Gastrocnemius medialis (tissue), 4 donors: ENCODE data around the gene PAPPA. TPM values are rescaled to one million over a fixed set of nuclear protein-coding genes. Genes with fewer than 3 reads are reported as not detected.

Experiments used
- ATAC-seq, 2 donors: fragments of 150-250 bp; one replicate each; pipeline ENCODE4 v1.9.1; 2016
- DNase-seq, 2 donors: peaks; one replicate each; pipeline ENCODE4 v3.0.0-alpha.2; 2019
- H3K27ac ChIP-seq, 4 donors: fragments of 200-600 bp; sonication (generic); 1 replicate in 1 of 4; 2 replicates in 3 of 4; pipeline ENCODE4 v1.5.1; 2016 to 2018; ENCODE audit warnings: mild to moderate bottlenecking in 2 of 4, moderate library complexity in 1 of 4
- H3K27me3 ChIP-seq, 3 donors: fragments of 200-600 bp; sonication (generic) in 2 of 3; 1 replicate in 1 of 3; 2 replicates in 2 of 3; pipeline versions ENCODE4 v1.5.1 to v1.6.0; 2016 to 2019; ENCODE audit warnings: mild to moderate bottlenecking in 1 of 3, moderate library complexity in 1 of 3
- H3K36me3 ChIP-seq, 2 donors: fragments of 200-600 bp; sonication (generic) in 1 of 2; one replicate each; pipeline ENCODE4 v1.5.1; 2017 to 2018
- H3K4me1 ChIP-seq, 2 donors: fragments of 200-600 bp; sonication (generic) in 1 of 2; one replicate each; pipeline ENCODE4 v1.5.1; 2016 to 2017; ENCODE audit warnings: mild to moderate bottlenecking in 2 of 2
- H3K4me3 ChIP-seq, 4 donors: fragments of 200-600 bp; sonication (generic) in 3 of 4; 1 replicate in 1 of 4; 2 replicates in 3 of 4; pipeline ENCODE4 v1.5.1; 2016 to 2019; ENCODE audit warnings: mild to moderate bottlenecking in 2 of 4
- H3K9me3 ChIP-seq, 3 donors: fragments of 200-600 bp; sonication (generic) in 2 of 3; 1 replicate in 1 of 3; 2 replicates in 2 of 3; pipeline ENCODE4 v1.5.1; 2016 to 2019
- POLR2A ChIP-seq, 2 donors: fragments of 450-650 bp; IDR thresholded peaks; one replicate each; pipeline ENCODE4 v1.6.1; 2017; ENCODE audit warnings: antibody characterized with exemption in 2 of 2, mild to moderate bottlenecking in 2 of 2, moderate library complexity in 2 of 2
- in situ Hi-C, 4 donors: fragments of 200-750 bp; cut with MboI; loops; one replicate each; pipeline versions ENCODE4 v1.15.0 to v1.8.0; 2017; ENCODE audit warnings: low sequenced_read_pairs in 4 of 4
- intact Hi-C: fragments of 100-400 bp; cut with DNase I; formaldehyde crosslinking; loops from one replicate; pipeline ENCODE4 v1.15.1; 2023; ENCODE audit warnings: low total_unique reads
- total RNA-seq, 4 donors: library from RNA; depleted of rRNA; stranded (reverse); fragments of >200 nt; gene quantifications; one replicate each; pipeline versions ENCODE4 v1.1.0 to v1.2.3, GENCODE V29; 2016
- TF ChIP-seq, protein P1 (sequence below), 5 experiments: fragments of 450-650 bp in 3 of 5; fragments of 200-600 bp in 2 of 5; sonication (generic) in 2 of 5; IDR thresholded peaks in 4 of 5; conservative IDR thresholded peaks in 1 of 5; 1 replicate in 4 of 5; 2 replicates in 1 of 5; pipeline ENCODE4 v1.5.1; 2016 to 2019; ENCODE audit warnings: antibody characterized with exemption in 5 of 5, mild to moderate bottlenecking in 3 of 5, moderate library complexity in 3 of 5

Gene PAPPA
- total RNA-seq, 4 donors from 2014 or later, result 0.56 to 2.1 (median 1.4) TPM

DNA sequence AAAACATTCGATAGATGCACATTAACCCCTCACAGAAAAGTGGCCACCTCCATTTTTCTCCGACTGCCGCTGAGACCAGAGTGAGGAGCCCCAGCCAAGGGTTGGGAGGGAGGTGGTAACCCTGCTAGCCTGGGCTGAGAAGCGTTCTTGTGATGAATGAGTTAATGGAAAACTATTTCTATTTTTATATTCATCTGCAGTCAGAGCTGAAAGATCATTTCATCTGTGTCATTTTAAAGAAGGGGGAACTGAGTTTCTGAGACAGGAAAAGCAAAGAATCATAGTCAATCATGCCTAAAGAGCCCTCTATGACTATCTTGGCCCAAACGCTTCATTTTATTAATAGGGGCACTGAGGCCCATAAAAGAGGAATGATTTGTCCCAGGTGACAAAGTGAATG, 229.5 kb downstream of the PAPPA start:
- Histone ChIP-seq H3K27me3 (no peaks in the 10 kb centered on the region), H3K4me1 (no peaks in the 10 kb centered on the region), H3K36me3 (no peaks in the 10 kb centered on the region), H3K4me3 (no peak overlapping the region), H3K9me3 (no peaks in the 10 kb centered on the region), H3K27ac (no peak overlapping the region)
- ATAC-seq (no peak), DNase-seq (no peak)
- intact Hi-C loops (no loop called here), in situ Hi-C loops (no loop called here)
- TF ChIP-seq POLR2A (IDR thresholded peaks at IDR 0.05), result no peak
- TF ChIP-seq, protein P1, sequence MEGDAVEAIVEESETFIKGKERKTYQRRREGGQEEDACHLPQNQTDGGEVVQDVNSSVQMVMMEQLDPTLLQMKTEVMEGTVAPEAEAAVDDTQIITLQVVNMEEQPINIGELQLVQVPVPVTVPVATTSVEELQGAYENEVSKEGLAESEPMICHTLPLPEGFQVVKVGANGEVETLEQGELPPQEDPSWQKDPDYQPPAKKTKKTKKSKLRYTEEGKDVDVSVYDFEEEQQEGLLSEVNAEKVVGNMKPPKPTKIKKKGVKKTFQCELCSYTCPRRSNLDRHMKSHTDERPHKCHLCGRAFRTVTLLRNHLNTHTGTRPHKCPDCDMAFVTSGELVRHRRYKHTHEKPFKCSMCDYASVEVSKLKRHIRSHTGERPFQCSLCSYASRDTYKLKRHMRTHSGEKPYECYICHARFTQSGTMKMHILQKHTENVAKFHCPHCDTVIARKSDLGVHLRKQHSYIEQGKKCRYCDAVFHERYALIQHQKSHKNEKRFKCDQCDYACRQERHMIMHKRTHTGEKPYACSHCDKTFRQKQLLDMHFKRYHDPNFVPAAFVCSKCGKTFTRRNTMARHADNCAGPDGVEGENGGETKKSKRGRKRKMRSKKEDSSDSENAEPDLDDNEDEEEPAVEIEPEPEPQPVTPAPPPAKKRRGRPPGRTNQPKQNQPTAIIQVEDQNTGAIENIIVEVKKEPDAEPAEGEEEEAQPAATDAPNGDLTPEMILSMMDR (IDR thresholded peaks at IDR 0.05 in 4 of 5, conservative IDR thresholded peaks at IDR 0.05 in 1 of 5), result no peak

DNA sequence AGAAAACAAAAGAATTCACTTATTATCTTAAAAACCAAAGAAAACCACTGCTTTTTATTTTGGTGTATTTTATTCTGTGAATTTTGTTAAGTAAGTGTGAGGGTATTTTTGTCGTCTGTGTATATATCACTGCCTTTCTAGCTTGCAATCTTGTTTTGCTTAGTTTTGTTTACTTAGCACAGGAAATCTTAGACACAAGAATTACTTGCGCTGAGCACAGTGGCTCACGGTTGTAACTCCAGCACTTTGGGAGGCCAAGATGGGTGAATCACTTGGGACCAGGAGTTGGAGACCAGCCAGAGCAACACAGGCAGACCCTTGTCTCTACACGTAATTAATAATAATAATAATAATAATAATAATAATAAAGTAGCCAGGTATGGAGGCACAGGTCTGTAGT, 230.3 kb downstream of the PAPPA start:
- in situ Hi-C loops, result no loop called here
- no peaks in the 10 kb centered on the region for H3K36me3 ChIP-seq

DNA sequence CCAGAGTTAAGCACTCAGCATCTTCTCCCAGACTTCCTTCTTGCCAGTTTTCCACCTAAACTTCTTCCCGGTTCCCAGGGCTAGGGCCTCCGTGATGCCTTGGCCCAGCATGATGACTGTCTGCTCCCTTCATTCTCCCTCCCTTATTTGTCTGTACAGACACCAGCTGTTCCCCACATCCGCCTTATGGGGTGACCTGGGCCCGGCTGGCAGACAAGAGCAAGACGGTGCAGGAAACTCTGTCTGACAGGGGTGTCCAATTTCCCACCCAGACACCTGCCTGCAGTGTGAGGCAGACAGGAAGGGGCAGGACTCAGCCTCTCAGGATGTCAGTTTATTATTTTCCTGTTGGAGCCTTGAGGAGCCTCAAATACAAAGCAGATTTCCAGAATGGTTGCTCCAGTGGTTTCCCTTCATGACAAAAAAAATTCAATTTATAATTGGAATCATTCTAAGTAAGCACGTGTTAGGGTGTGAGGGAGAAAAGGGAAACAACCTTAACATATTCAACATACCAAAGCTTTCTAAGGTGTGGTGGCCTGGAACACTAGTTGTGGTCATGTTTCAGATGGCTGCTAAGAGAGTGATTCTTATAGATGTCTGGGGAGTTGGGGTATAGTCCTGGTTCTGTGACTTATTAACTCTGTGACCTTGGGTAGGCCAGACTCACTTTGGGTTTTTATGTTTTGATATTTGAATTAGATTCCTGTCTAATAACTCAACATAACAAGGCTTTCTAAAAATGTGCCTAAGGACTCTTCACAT, 234.5 kb downstream of the PAPPA start:
- in situ Hi-C loops (no loop called here), intact Hi-C loops (no loop called here)
- Histone ChIP-seq H3K9me3 (no peaks in the 10 kb centered on the region), H3K4me3 (no peak overlapping the region), H3K4me1 (no peaks in the 10 kb centered on the region), H3K27ac (no peak overlapping the region), H3K27me3 (no peaks in the 10 kb centered on the region), H3K36me3 (no peaks in the 10 kb centered on the region)
- no peak for TF ChIP-seq POLR2A (IDR thresholded peaks at IDR 0.05)
- TF ChIP-seq, protein P1 (IDR thresholded peaks at IDR 0.05 in 4 of 5, conservative IDR thresholded peaks at IDR 0.05 in 1 of 5), result no peak
- DNase-seq, result no peak
- ATAC-seq, result no peak

More for the DNA sequence above, 230.3 kb downstream of the PAPPA start:
- no peaks in the 10 kb centered on the region for H3K27me3 ChIP-seq
- H3K9me3 ChIP-seq, result no peaks in the 10 kb centered on the region
- H3K27ac ChIP-seq, result no peak overlapping the region
- TF ChIP-seq POLR2A (IDR thresholded peaks at IDR 0.05), result no peak
- TF ChIP-seq, protein P1 (IDR thresholded peaks at IDR 0.05 in 4 of 5, conservative IDR thresholded peaks at IDR 0.05 in 1 of 5), result no peak
- H3K4me3 ChIP-seq, result no peak overlapping the region
- DNase-seq (no peak), ATAC-seq (no peak)
- intact Hi-C loops, result no loop called here
- no peaks in the 10 kb centered on the region for H3K4me1 ChIP-seq

DNA sequence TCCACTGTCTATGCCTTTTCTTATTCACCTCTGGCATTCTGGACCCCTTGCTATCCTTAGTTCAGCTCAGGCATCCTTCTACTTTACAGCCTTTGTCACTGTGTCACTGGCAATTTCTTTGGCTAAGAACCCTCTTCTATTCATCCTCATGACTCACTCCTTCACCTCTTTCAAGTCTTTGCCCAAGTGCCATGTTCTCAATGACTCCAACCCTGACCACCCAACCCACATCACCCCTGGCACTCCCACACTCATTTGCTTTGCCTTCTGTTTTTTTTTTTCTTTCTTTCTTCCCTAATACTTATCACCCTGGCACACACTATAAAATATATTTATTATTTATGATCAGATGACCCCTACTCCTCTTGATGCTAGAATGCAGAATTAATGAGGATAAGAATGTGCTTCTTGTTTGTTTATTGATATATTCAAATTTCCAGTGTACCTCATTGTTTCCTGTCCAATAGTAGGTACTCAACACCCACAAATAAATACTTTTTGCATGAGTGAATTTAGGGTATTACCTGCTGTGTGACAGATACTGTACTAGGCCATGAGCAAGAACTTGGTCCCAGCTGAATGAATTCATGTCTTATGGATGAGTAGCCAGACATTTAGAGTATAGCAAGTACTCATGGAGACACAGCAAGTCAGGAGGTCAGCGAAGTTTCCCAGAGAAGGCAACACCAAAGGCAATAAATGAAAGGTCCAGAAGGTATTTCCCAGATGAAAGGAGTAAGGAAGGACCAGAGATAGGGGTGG, 236.1 kb downstream of the PAPPA start:
- no peaks in the 10 kb centered on the region for H3K36me3 ChIP-seq
- DNase-seq (no peak), ATAC-seq (no peak)
- in situ Hi-C loops (no loop called here), intact Hi-C loops (no loop called here)
- no peaks in the 10 kb centered on the region for H3K9me3 ChIP-seq
- H3K27me3 ChIP-seq, result no peaks in the 10 kb centered on the region
- H3K27ac ChIP-seq, result no peak overlapping the region
- TF ChIP-seq, protein P1 (IDR thresholded peaks at IDR 0.05 in 4 of 5, conservative IDR thresholded peaks at IDR 0.05 in 1 of 5), result no peak
- no peak for TF ChIP-seq POLR2A (IDR thresholded peaks at IDR 0.05)
- no peaks in the 10 kb centered on the region for H3K4me1 ChIP-seq
- H3K4me3 ChIP-seq, result no peak overlapping the region
